PFSK-1 (cell line): ENCODE data around the gene ATP13A2.

Experiments used
- FOXP2 ChIP-seq: optimal IDR thresholded peaks from 2 replicates; pipeline ENCODE3; 2011; ENCODE audit warnings: borderline replicate concordance, control low read depth, inconsistent platforms; ENCODE audit not compliant: insufficient read depth; ENCODE audit errors: extremely low read length, extremely low read depth
- POLR2AphosphoS5 ChIP-seq: IDR thresholded peaks from 2 replicates; pipeline ENCODE4 v1.6.1; 2012; ENCODE audit warnings: low read depth, mild to moderate bottlenecking, control low read depth, low read length, moderate library complexity
- SIN3A ChIP-seq: IDR thresholded peaks from 2 replicates; pipeline ENCODE4 v1.6.1; 2012; ENCODE audit warnings: mild to moderate bottlenecking, low read length, moderate library complexity, borderline replicate concordance; ENCODE audit not compliant: insufficient read depth
- TAF1 ChIP-seq: IDR thresholded peaks from 2 replicates; pipeline ENCODE4 v1.6.1; 2012; ENCODE audit warnings: low read length, control low read depth, borderline replicate concordance; ENCODE audit not compliant: insufficient read depth
- TF ChIP-seq, protein P1 (sequence below), 2 experiments: IDR thresholded peaks; 2 replicates each; pipeline versions ENCODE4 v1.6.1 to v1.8.0; 2011 to 2012; ENCODE audit warnings: low read depth in 2 of 2, low read length in 2 of 2, control low read depth in 1 of 2, inconsistent platforms in 1 of 2, mild to moderate bottlenecking in 1 of 2, moderate library complexity in 1 of 2; ENCODE audit not compliant: insufficient read depth in 1 of 2

Gene ATP13A2

DNA sequence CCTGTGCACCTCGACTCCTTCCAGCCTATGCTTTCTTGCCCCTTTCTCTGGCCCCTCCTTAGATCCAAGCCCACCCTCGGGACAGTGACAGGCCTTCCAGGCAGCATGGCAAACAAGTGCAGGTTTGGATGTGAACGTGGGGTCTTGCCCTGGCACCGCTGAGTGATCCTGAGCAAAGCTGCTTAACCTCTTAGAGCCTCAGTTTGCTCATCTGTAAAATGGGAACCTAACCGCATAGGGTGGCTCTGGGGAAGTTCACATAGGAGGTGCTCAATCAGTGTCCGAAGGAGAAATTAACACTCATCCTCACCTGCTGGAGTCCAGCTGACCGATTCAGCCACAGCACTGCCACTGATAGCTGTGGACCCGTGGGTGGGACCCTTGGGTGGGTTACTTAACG lies 38.5 kb downstream of the ATP13A2 start:
- TF ChIP-seq FOXP2 (no peak), TAF1 (no peak)
- TF ChIP-seq, protein P1, sequence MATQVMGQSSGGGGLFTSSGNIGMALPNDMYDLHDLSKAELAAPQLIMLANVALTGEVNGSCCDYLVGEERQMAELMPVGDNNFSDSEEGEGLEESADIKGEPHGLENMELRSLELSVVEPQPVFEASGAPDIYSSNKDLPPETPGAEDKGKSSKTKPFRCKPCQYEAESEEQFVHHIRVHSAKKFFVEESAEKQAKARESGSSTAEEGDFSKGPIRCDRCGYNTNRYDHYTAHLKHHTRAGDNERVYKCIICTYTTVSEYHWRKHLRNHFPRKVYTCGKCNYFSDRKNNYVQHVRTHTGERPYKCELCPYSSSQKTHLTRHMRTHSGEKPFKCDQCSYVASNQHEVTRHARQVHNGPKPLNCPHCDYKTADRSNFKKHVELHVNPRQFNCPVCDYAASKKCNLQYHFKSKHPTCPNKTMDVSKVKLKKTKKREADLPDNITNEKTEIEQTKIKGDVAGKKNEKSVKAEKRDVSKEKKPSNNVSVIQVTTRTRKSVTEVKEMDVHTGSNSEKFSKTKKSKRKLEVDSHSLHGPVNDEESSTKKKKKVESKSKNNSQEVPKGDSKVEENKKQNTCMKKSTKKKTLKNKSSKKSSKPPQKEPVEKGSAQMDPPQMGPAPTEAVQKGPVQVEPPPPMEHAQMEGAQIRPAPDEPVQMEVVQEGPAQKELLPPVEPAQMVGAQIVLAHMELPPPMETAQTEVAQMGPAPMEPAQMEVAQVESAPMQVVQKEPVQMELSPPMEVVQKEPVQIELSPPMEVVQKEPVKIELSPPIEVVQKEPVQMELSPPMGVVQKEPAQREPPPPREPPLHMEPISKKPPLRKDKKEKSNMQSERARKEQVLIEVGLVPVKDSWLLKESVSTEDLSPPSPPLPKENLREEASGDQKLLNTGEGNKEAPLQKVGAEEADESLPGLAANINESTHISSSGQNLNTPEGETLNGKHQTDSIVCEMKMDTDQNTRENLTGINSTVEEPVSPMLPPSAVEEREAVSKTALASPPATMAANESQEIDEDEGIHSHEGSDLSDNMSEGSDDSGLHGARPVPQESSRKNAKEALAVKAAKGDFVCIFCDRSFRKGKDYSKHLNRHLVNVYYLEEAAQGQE (IDR thresholded peaks at IDR 0.05; ENCODE audit: insufficient read depth in 1 of 2, low read depth in 2 of 2, low read length in 2 of 2) = no peak

DNA sequence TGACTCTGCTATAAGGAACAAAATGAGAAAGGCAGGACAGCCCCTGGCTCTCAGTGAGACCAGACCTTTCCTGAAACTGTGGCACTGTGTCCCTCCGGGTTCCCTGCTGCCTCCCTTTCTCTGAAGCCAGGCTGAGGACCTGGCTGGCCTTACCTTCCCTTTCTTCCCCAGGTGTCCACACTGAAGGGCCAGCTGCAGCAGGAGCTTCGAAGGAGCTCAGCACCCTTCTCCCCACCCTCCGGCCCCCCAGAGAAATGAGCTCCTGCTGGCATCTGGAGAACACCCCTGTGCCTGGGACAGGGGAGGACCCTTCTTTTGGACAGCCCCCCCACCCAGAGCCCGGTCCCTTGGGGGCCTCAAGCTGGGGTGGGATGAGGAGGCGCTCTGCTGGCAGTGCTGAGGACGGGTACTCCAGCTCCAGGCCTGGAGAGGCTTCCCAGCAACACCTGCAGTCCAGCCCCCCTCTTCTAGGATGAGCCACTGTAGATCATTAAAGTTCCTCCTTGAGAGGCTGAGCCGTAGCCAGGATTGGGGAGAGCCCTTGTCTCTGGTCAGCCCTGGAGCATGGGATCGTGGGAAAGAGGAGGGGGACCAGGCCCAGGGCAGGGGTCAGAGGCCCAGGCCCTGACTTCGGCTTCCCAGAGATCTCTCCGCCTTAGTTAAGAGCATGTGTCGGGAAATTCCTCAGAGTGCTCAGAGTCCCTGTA lies 39.4 kb downstream of the ATP13A2 start:
- TF ChIP-seq SIN3A (no peak), TAF1 (no peak), FOXP2 (no peak), POLR2AphosphoS5 (no peak)
- TF ChIP-seq, protein P1 (IDR thresholded peaks at IDR 0.05; ENCODE audit: insufficient read depth in 1 of 2, low read depth in 2 of 2, low read length in 2 of 2) = no peak

GRCh38 chr1:16971341-16972188 lies 40.2 kb downstream of the ATP13A2 start:
- TF ChIP-seq, protein P1 (IDR thresholded peaks at IDR 0.05; ENCODE audit: insufficient read depth in 1 of 2, low read depth in 2 of 2, low read length in 2 of 2) = no peak
- TF ChIP-seq SIN3A (no peak), TAF1 (no peak), FOXP2 (no peak), POLR2AphosphoS5 (no peak; the same call in 1 of the 2 replicates)

GRCh38 chr1:16970132-16970910 lies 41.4 kb downstream of the ATP13A2 start:
- no peak for TF ChIP-seq FOXP2
- TF ChIP-seq, protein P1 (IDR thresholded peaks at IDR 0.05; ENCODE audit: insufficient read depth in 1 of 2, low read depth in 2 of 2, low read length in 2 of 2) = no peak
- TF ChIP-seq POLR2AphosphoS5 = no peak
- TF ChIP-seq TAF1 = no peak
- TF ChIP-seq SIN3A = no peak
